Measurements from ENCODE around the gene GNB1L.

GNB1L gene

GRCh38 chr22:19893363-19893762, 38.7 kb upstream of the GNB1L start:
- Mint-ChIP-seq H3K9me3 (no peaks in the 10 kb centered on the region), H3K27ac (no peak overlapping the region), H3K4me1 (ENCODE audit: low read depth in 2 of 2) (peaks cover 18% of the 10 kb centered on the region in 2 donors), H3K36me3 (ENCODE audit: insufficient read depth) (peaks cover 3% of the 10 kb centered on the region), H3K4me3 (no peak overlapping the region), H3K27me3 (no peaks in the 10 kb centered on the region)
- DNase-seq (no peak), ATAC-seq (replicated peaks) (no peak)

- Mint-ChIP-seq H3K36me3 (ENCODE audit: insufficient read depth) (peaks cover 3% of the 10 kb centered on the region), H3K4me3 (no peak overlapping the region), H3K4me1 (ENCODE audit: low read depth in 2 of 2) (peaks cover 18% of the 10 kb centered on the region in 2 donors), H3K9me3 (no peaks in the 10 kb centered on the region), H3K27ac (peak overlapping the region; percentile 96 to 97), H3K27me3 (no peaks in the 10 kb centered on the region)
- DNase-seq (no peak), ATAC-seq (replicated peaks) (no peak)
These were observed 38.3 kb upstream of the GNB1L start for GRCh38 chr22:19892925-19893324.

GRCh38 chr22:19892257-19892879, 37.7 kb upstream of the GNB1L start:
- peak in 1 of 3 experiments; percentile 32 for DNase-seq
- H3K4me1 Mint-ChIP-seq (ENCODE audit: low read depth in 2 of 2) = peaks cover 18% of the 10 kb centered on the region in 2 donors
- peak overlapping the region; percentile 96 to 97 for H3K27ac Mint-ChIP-seq
- H3K4me3 Mint-ChIP-seq = peak overlapping the region; percentile 81 to 84
- no peaks in the 10 kb centered on the region for H3K9me3 Mint-ChIP-seq
- no peaks in the 10 kb centered on the region for H3K27me3 Mint-ChIP-seq
- peak; percentile 25 for ATAC-seq (replicated peaks)
- H3K36me3 Mint-ChIP-seq (ENCODE audit: insufficient read depth) = peaks cover 3% of the 10 kb centered on the region

GRCh38 chr22:19891317-19892256, 36.9 kb upstream of the GNB1L start:
- Mint-ChIP-seq H3K4me3 (peak overlapping the region; percentile 81 to 84), H3K27ac (peak overlapping the region; percentile 96 to 97), H3K27me3 (no peaks in the 10 kb centered on the region), H3K36me3 (ENCODE audit: insufficient read depth) (peaks cover 3% of the 10 kb centered on the region), H3K9me3 (no peaks in the 10 kb centered on the region), H3K4me1 (ENCODE audit: low read depth in 2 of 2) (peaks cover 18 to 20% of the 10 kb centered on the region in 2 donors)
- peak; percentile 57 to 66 (median 61) for DNase-seq
- ATAC-seq (replicated peaks) = peak; percentile 93

- H3K27ac Mint-ChIP-seq = peak overlapping the region; percentile 96 to 97
- no peaks in the 10 kb centered on the region for H3K9me3 Mint-ChIP-seq
- H3K4me3 Mint-ChIP-seq = peak overlapping the region; percentile 81 to 84
- peaks cover 18 to 20% of the 10 kb centered on the region in 2 donors for H3K4me1 Mint-ChIP-seq (ENCODE audit: low read depth in 2 of 2)
- no peak for DNase-seq
- H3K36me3 Mint-ChIP-seq (ENCODE audit: insufficient read depth) = peaks cover 3% of the 10 kb centered on the region
- no peak for ATAC-seq (replicated peaks)
- H3K27me3 Mint-ChIP-seq = no peaks in the 10 kb centered on the region
These were observed 36.0 kb upstream of the GNB1L start for GRCh38 chr22:19890502-19891316.

- H3K4me3 Mint-ChIP-seq = peak overlapping the region in 1 of 2 donors; percentile 19
- peaks cover 3% of the 10 kb centered on the region for H3K36me3 Mint-ChIP-seq (ENCODE audit: insufficient read depth)
- H3K4me1 Mint-ChIP-seq (ENCODE audit: low read depth in 2 of 2) = peaks cover 18 to 20% of the 10 kb centered on the region in 2 donors
- no peaks in the 10 kb centered on the region for H3K9me3 Mint-ChIP-seq
- DNase-seq (no peak), ATAC-seq (replicated peaks) (no peak)
- no peaks in the 10 kb centered on the region for H3K27me3 Mint-ChIP-seq
- peak overlapping the region in 1 of 2 donors; percentile 35 for H3K27ac Mint-ChIP-seq
These were observed 35.3 kb upstream of the GNB1L start for GRCh38 chr22:19889951-19890350.

- Mint-ChIP-seq H3K4me3 (no peak overlapping the region), H3K9me3 (no peaks in the 10 kb centered on the region), H3K27ac (no peak overlapping the region), H3K36me3 (ENCODE audit: insufficient read depth) (no peaks in the 10 kb centered on the region), H3K27me3 (no peaks in the 10 kb centered on the region), H3K4me1 (ENCODE audit: low read depth in 2 of 2) (peaks cover 18 to 20% of the 10 kb centered on the region in 2 donors)
- no peak for DNase-seq
- no peak for ATAC-seq (replicated peaks)
These were observed 33.6 kb upstream of the GNB1L start for GRCh38 chr22:19888131-19888746.

- ATAC-seq (replicated peaks) = no peak
- no peaks in the 10 kb centered on the region for H3K27me3 Mint-ChIP-seq
- H3K27ac Mint-ChIP-seq = no peak overlapping the region
- H3K36me3 Mint-ChIP-seq (ENCODE audit: insufficient read depth) = no peaks in the 10 kb centered on the region
- DNase-seq = no peak
- no peaks in the 10 kb centered on the region for H3K9me3 Mint-ChIP-seq
- no peak overlapping the region for H3K4me3 Mint-ChIP-seq
- peaks cover 16 to 18% of the 10 kb centered on the region in 2 donors for H3K4me1 Mint-ChIP-seq (ENCODE audit: low read depth in 2 of 2)
These were observed 32.7 kb upstream of the GNB1L start for GRCh38 chr22:19887256-19887985.

GRCh38 chr22:19886605-19887255, 32.1 kb upstream of the GNB1L start:
- peaks cover 9 to 12% of the 10 kb centered on the region in 2 donors for H3K4me1 Mint-ChIP-seq (ENCODE audit: low read depth in 2 of 2)
- DNase-seq = no peak
- no peak for ATAC-seq (replicated peaks)
- no peak overlapping the region for H3K27ac Mint-ChIP-seq
- H3K36me3 Mint-ChIP-seq (ENCODE audit: insufficient read depth) = no peaks in the 10 kb centered on the region
- H3K9me3 Mint-ChIP-seq = no peaks in the 10 kb centered on the region
- no peaks in the 10 kb centered on the region for H3K27me3 Mint-ChIP-seq
- H3K4me3 Mint-ChIP-seq = no peak overlapping the region

GRCh38 chr22:19885841-19886592, 31.3 kb upstream of the GNB1L start:
- Mint-ChIP-seq H3K4me1 (ENCODE audit: low read depth in 2 of 2) (peaks cover 2 to 5% of the 10 kb centered on the region in 2 donors), H3K4me3 (no peak overlapping the region), H3K27me3 (no peaks in the 10 kb centered on the region), H3K27ac (peak overlapping the region in 1 of 2 donors; percentile 9), H3K9me3 (no peaks in the 10 kb centered on the region), H3K36me3 (ENCODE audit: insufficient read depth) (peaks cover 1% of the 10 kb centered on the region)
- ATAC-seq (replicated peaks) (no peak), DNase-seq (no peak)

- Mint-ChIP-seq H3K27me3 (no peaks in the 10 kb centered on the region), H3K9me3 (no peaks in the 10 kb centered on the region), H3K4me1 (ENCODE audit: low read depth in 2 of 2) (peaks cover 0 to 5% of the 10 kb centered on the region in 2 donors), H3K27ac (no peak overlapping the region), H3K4me3 (no peak overlapping the region), H3K36me3 (ENCODE audit: insufficient read depth) (peaks cover 3% of the 10 kb centered on the region)
- ATAC-seq (replicated peaks) (no peak), DNase-seq (no peak)
These were observed 30.5 kb upstream of the GNB1L start for GRCh38 chr22:19884954-19885751.
